CD4-positive, CD25-positive, alpha-beta regulatory T cell (primary cell): Measurements from ENCODE around the gene GPC5. TPM values are rescaled to one million over a fixed set of nuclear protein-coding genes. Genes with fewer than 3 reads are reported as not detected.

Experiments used
- ATAC-seq, 2 donors: fragments of 150-1000 bp; cut with Tn5 transposase; one replicate each; pipeline ENCODE4 v1.10.0; 2021; ENCODE audit warnings: low read depth in 2 of 2, moderate number of reproducible peaks in 2 of 2, moderate library complexity in 1 of 2
- DNase-seq, 3 donors: peaks; one replicate each; pipeline versions ENCODE4 v3.0.0 to v3.0.0-alpha.2; 2012 to 2022; ENCODE audit warnings: mixed read lengths in 1 of 3
- H3K27ac ChIP-seq: one replicate; pipeline ENCODE4 v1.7.0; 2013; ENCODE audit warnings: mild to moderate bottlenecking, low read length; ENCODE audit not compliant: insufficient read depth, poor library complexity, severe bottlenecking
- H3K27me3 ChIP-seq: one replicate; pipeline ENCODE4 v1.7.0; 2013; ENCODE audit warnings: low read length; ENCODE audit not compliant: control insufficient read depth, insufficient read depth
- H3K36me3 ChIP-seq: one replicate; pipeline ENCODE4 v1.7.0; 2013; ENCODE audit warnings: mild to moderate bottlenecking, low read length, moderate library complexity; ENCODE audit not compliant: control insufficient read depth, insufficient read depth
- H3K4me1 ChIP-seq: 2 replicates; pipeline ENCODE4 v1.7.0; 2013; ENCODE audit warnings: mild to moderate bottlenecking, low read length; ENCODE audit not compliant: insufficient read depth, control insufficient read depth, poor library complexity, severe bottlenecking
- H3K4me3 ChIP-seq: one replicate; pipeline ENCODE4 v1.7.0; 2013; ENCODE audit warnings: low read depth, mild to moderate bottlenecking, low read length, moderate library complexity
- H3K9me3 ChIP-seq, 2 experiments: 1 replicate in 1 of 2; 2 replicates in 1 of 2; pipeline ENCODE4 v1.7.0; 2013; ENCODE audit warnings: low read length in 2 of 2, mild to moderate bottlenecking in 1 of 2, moderate library complexity in 1 of 2; ENCODE audit not compliant: control insufficient read depth in 2 of 2
- H3K27ac Mint-ChIP-seq, 3 donors: one replicate each; pipeline ENCODE4 v1.8.0; 2020 to 2022; ENCODE audit warnings: mild to moderate bottlenecking in 3 of 3, mixed read lengths in 3 of 3, moderate library complexity in 2 of 3
- H3K27me3 Mint-ChIP-seq: one replicate; pipeline ENCODE4 v1.8.0; 2022; ENCODE audit warnings: mild to moderate bottlenecking, mixed read lengths
- H3K36me3 Mint-ChIP-seq: one replicate; pipeline ENCODE4 v1.8.0; 2020; ENCODE audit warnings: mixed read lengths
- H3K4me1 Mint-ChIP-seq, 4 donors: one replicate each; pipeline ENCODE4 v1.8.0; 2020 to 2022; ENCODE audit warnings: mixed read lengths in 4 of 4, mild to moderate bottlenecking in 1 of 4
- H3K4me3 Mint-ChIP-seq, 4 donors: one replicate each; pipeline ENCODE4 v1.8.0; 2020 to 2022; ENCODE audit warnings: mild to moderate bottlenecking in 4 of 4, mixed read lengths in 4 of 4, moderate library complexity in 3 of 4
- H3K9me3 Mint-ChIP-seq, 7 donors: one replicate each; pipeline ENCODE4 v1.8.0; 2020 to 2022; ENCODE audit warnings: mixed read lengths in 7 of 7, mild to moderate bottlenecking in 3 of 7, moderate library complexity in 2 of 7
- polyA plus RNA-seq, 4 donors: library from polyadenylated mRNA; unstranded; fragments of 300-500 nt; fragmentation: Illumina TruSeq; gene quantifications; one replicate each; pipeline ENCODE4 v1.2.3, GENCODE V29; 2021
- total RNA-seq: library from RNA; stranded (reverse); gene quantifications from one replicate; pipeline ENCODE4 v1.2.3, GENCODE V29; 2022

Gene GPC5
- total and polyA plus RNA-seq, 5 donors from 2014 or later: 0.29 to 0.81 (median 0.59) TPM; not detected in 2

DNA sequence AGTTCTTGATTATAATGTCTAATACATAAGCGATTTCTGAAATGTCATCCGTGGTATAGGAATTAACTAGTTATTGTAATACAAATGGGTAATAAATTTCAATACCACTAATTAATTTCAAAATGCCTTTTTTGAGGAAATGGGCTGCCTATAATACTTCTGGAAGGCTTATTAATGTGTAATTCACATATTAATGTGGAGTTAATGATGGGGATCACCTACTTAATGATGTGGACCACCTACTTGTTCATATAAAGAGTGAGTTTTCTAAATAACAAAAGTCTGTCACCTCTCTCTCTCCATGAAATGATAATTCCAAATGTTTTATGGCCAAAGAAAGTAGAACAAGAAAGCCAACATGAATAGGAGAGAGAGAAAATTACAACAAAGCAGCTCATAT lies 914.4 kb downstream of the GPC5 start:
- no peak overlapping the region for H3K27ac Mint-ChIP-seq
- H3K4me3 Mint-ChIP-seq: no peak overlapping the region
- Histone ChIP-seq H3K4me3 (no peak overlapping the region), H3K36me3 (no peaks in the 10 kb centered on the region), H3K27me3 (no peaks in the 10 kb centered on the region), H3K4me1 (no peaks in the 10 kb centered on the region), H3K9me3 (peaks cover 0 to 5% of the 10 kb centered on the region in 2 experiments), H3K27ac (no peak overlapping the region)
- peaks cover 2 to 18% (median 5%) of the 10 kb centered on the region in 7 donors for H3K9me3 Mint-ChIP-seq
- H3K27me3 Mint-ChIP-seq: no peaks in the 10 kb centered on the region
- H3K4me1 Mint-ChIP-seq: no peaks in the 10 kb centered on the region
- DNase-seq: no peak
- ATAC-seq: no peak
- peaks cover 3% of the 10 kb centered on the region for H3K36me3 Mint-ChIP-seq

DNA sequence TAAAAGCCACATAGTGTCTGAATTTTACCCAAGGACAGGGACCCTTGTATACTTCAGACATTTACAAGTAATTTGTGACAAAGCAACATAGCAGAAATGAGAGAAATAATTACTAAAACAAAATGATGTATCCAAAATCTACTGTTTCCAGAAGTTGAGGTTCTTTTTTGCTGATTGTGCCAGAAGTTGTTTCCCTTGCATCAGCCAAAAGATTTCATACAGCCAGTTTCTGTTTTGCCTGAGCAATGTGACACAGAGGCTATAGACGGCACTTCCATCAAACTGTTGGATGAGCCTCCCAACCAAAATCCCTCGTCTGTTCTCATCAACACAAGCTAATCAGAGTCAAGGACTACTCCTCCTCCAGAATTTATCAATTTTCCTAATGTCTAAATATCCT lies 915.0 kb downstream of the GPC5 start:
- Histone ChIP-seq H3K4me1 (no peaks in the 10 kb centered on the region), H3K36me3 (no peaks in the 10 kb centered on the region), H3K27me3 (no peaks in the 10 kb centered on the region), H3K27ac (no peak overlapping the region), H3K9me3 (peaks cover 0 to 5% of the 10 kb centered on the region in 2 experiments), H3K4me3 (no peak overlapping the region)
- ATAC-seq: no peak
- no peaks in the 10 kb centered on the region for H3K4me1 Mint-ChIP-seq
- no peak overlapping the region for H3K27ac Mint-ChIP-seq
- peaks cover 3% of the 10 kb centered on the region for H3K36me3 Mint-ChIP-seq
- no peak for DNase-seq
- peaks cover 2 to 18% (median 5%) of the 10 kb centered on the region in 7 donors for H3K9me3 Mint-ChIP-seq
- no peaks in the 10 kb centered on the region for H3K27me3 Mint-ChIP-seq
- H3K4me3 Mint-ChIP-seq: no peak overlapping the region

DNA sequence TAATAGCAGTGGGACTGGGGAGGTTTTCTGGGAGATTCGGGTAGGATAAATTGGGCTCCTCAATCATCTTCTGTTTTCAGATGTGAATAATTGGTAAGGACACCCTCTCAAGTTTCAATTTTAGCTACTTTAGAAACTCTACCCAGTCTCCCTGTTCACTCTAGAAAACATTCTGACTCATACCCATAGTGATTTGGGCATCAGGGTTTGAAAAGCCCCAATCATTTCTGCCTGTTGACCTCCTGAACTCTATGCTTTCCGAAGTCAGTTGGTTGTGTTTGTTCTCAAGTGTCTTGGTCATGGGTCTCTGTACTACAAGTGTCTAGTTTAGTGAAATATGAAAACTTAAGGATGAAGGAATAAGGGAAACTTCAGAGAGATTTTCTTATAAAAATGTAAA lies 916.8 kb downstream of the GPC5 start:
- no peak for DNase-seq
- Histone ChIP-seq H3K4me3 (no peak overlapping the region), H3K36me3 (no peaks in the 10 kb centered on the region), H3K27me3 (no peaks in the 10 kb centered on the region), H3K4me1 (no peaks in the 10 kb centered on the region), H3K9me3 (peaks cover 0 to 5% of the 10 kb centered on the region in 2 experiments), H3K27ac (no peak overlapping the region)
- H3K27me3 Mint-ChIP-seq: no peaks in the 10 kb centered on the region
- no peak overlapping the region for H3K4me3 Mint-ChIP-seq
- ATAC-seq: no peak
- no peaks in the 10 kb centered on the region for H3K4me1 Mint-ChIP-seq
- H3K36me3 Mint-ChIP-seq: peaks cover 3% of the 10 kb centered on the region
- H3K9me3 Mint-ChIP-seq: peaks cover 2 to 15% (median 6%) of the 10 kb centered on the region in 7 donors
- H3K27ac Mint-ChIP-seq: no peak overlapping the region

DNA sequence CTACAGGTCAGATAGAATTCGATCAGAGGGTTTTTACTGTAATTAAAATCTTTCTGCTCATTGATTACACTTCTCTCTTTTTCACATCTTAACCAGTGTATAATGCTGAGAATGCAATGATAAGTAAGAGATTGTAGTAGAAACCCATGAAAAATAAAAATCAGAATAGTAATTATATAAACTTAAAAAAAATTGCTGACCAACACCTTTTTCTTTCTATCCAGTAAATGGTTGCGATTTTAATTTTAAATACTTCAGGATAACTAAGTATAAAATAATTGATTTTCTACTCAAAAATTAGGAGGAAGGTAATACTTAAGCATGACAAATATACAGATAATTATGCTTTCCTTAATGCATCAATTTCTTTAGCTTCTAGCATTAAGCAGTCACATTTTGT lies 917.6 kb downstream of the GPC5 start:
- H3K27ac Mint-ChIP-seq: no peak overlapping the region
- ATAC-seq (no peak), DNase-seq (no peak)
- H3K27me3 ChIP-seq: no peaks in the 10 kb centered on the region
- no peak overlapping the region for H3K4me3 ChIP-seq
- H3K27ac ChIP-seq: no peak overlapping the region
- no peaks in the 10 kb centered on the region for H3K27me3 Mint-ChIP-seq
- H3K9me3 Mint-ChIP-seq: peaks cover 2 to 14% (median 6%) of the 10 kb centered on the region in 7 donors
- H3K36me3 ChIP-seq: no peaks in the 10 kb centered on the region
- H3K36me3 Mint-ChIP-seq: peaks cover 3% of the 10 kb centered on the region
- peaks cover 0 to 5% of the 10 kb centered on the region in 2 experiments for H3K9me3 ChIP-seq
- no peak overlapping the region for H3K4me3 Mint-ChIP-seq
- H3K4me1 ChIP-seq: no peaks in the 10 kb centered on the region
- H3K4me1 Mint-ChIP-seq: no peaks in the 10 kb centered on the region

DNA sequence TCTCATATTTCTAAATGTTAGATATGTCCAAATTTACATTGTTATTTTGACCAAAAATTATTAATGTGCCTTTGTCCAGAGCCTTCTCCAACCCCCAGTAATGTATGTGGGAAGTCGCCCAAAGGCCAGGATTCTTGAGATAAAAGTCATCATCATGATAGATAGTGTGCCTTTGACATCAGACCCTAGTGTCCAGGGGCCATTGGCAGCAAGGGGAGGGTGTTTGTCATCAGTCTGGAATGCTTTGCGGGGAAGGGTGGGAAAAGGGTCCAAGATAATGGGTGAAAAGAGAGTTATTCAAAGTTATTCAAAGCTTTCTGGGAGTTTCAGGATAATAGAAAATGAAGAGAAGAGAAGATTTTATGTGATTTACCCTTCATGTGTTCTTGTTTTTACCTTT lies 918.6 kb downstream of the GPC5 start:
- H3K9me3 ChIP-seq: peaks cover 0 to 5% of the 10 kb centered on the region in 2 experiments
- H3K27ac Mint-ChIP-seq: no peak overlapping the region
- H3K27me3 ChIP-seq: no peaks in the 10 kb centered on the region
- DNase-seq (no peak), ATAC-seq (no peak)
- peaks cover 3% of the 10 kb centered on the region for H3K36me3 Mint-ChIP-seq
- no peaks in the 10 kb centered on the region for H3K36me3 ChIP-seq
- no peak overlapping the region for H3K4me3 Mint-ChIP-seq
- H3K27me3 Mint-ChIP-seq: no peaks in the 10 kb centered on the region
- H3K27ac ChIP-seq: no peak overlapping the region
- H3K4me3 ChIP-seq: no peak overlapping the region
- H3K4me1 ChIP-seq: no peaks in the 10 kb centered on the region
- no peaks in the 10 kb centered on the region for H3K4me1 Mint-ChIP-seq
- peaks cover 2 to 14% (median 4%) of the 10 kb centered on the region in 7 donors for H3K9me3 Mint-ChIP-seq

DNA sequence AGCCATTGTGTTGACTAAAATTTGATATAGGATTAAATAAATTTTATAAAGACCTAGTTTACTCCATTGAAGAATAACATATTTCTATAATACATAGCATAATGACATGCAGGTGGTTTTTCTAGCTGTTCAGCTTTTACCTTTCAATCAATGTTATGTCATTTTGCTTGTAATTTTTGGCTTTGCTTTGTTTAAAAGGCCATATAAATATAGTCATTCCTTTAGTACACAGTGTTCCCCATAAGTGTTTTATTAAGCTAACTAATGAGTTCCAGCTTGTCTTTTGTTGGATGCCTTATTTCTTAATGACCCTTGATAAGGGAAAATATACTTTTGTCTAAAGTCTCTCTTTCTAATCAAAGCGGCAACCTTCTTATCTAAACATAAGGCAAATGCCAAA lies 921.9 kb downstream of the GPC5 start:
- H3K27ac ChIP-seq: no peak overlapping the region
- H3K4me3 Mint-ChIP-seq: no peak overlapping the region

DNA sequence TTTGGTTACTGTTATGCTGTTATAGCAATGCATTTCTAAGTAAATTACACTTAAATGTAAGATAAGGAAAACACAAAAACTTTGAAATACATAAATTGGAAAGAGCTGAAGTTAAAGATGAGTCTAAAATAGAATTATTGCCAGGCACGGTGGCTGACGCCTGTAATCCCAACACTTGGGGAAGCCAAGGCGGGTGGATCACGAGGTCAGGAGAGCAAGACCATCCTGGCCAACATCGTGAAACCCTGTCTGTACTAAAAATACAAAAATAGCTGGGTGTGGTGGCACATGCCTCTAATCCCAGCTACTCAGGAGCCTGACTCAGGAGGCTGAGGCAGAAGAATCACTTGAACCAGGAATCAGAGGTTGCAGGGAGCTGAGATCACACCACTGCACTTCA lies 922.8 kb downstream of the GPC5 start:
- H3K27me3 ChIP-seq: no peaks in the 10 kb centered on the region
- Mint-ChIP-seq H3K9me3 (peaks cover 0 to 5% (median 4%) of the 10 kb centered on the region in 7 donors), H3K4me3 (no peak overlapping the region), H3K27ac (no peak overlapping the region), H3K36me3 (no peaks in the 10 kb centered on the region), H3K4me1 (no peaks in the 10 kb centered on the region), H3K27me3 (no peaks in the 10 kb centered on the region)
- no peak overlapping the region for H3K4me3 ChIP-seq
- H3K27ac ChIP-seq: no peak overlapping the region
- no peak for DNase-seq
- H3K36me3 ChIP-seq: no peaks in the 10 kb centered on the region
- H3K4me1 ChIP-seq: no peaks in the 10 kb centered on the region
- ATAC-seq: no peak
- no peaks in the 10 kb centered on the region for H3K9me3 ChIP-seq

More for the DNA sequence above, 921.9 kb downstream of the GPC5 start:
- H3K27ac Mint-ChIP-seq: no peak overlapping the region
- no peaks in the 10 kb centered on the region for H3K9me3 ChIP-seq
- H3K27me3 ChIP-seq: no peaks in the 10 kb centered on the region
- H3K36me3 Mint-ChIP-seq: no peaks in the 10 kb centered on the region
- H3K27me3 Mint-ChIP-seq: no peaks in the 10 kb centered on the region
- H3K4me1 Mint-ChIP-seq: no peaks in the 10 kb centered on the region
- H3K4me1 ChIP-seq: no peaks in the 10 kb centered on the region
- no peak for ATAC-seq
- H3K9me3 Mint-ChIP-seq: peaks cover 0 to 7% (median 4%) of the 10 kb centered on the region in 7 donors
- no peaks in the 10 kb centered on the region for H3K36me3 ChIP-seq
- no peak for DNase-seq
- no peak overlapping the region for H3K4me3 ChIP-seq

DNA sequence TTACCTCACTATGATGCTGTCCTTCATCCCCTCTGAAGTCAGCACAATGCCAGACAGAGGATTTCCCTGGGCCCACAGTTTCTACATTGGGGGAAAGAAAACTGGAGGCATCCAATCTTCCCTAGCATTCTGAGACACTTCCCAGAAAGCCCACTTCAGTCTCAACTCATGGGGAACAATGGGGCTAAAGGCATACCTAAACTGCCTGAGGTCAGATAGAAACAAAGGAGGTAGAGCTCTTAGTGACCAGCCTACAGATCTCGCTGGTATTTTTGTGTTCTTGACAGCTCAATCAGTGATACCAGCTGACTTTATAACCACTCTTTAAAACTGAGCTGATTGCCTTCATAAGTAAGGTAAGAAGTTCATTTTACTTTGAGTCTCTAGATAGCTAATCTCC lies 947.2 kb downstream of the GPC5 start:
- no peak overlapping the region for H3K4me3 ChIP-seq
- H3K27me3 Mint-ChIP-seq: no peaks in the 10 kb centered on the region
- no peaks in the 10 kb centered on the region for H3K36me3 Mint-ChIP-seq
- H3K4me3 Mint-ChIP-seq: no peak overlapping the region
- H3K9me3 Mint-ChIP-seq: peaks cover 2 to 19% (median 8%) of the 10 kb centered on the region in 7 donors
- no peaks in the 10 kb centered on the region for H3K27me3 ChIP-seq
- DNase-seq (no peak), ATAC-seq (no peak)
- H3K36me3 ChIP-seq: no peaks in the 10 kb centered on the region
- H3K27ac ChIP-seq: no peak overlapping the region
- no peaks in the 10 kb centered on the region for H3K9me3 ChIP-seq
- no peaks in the 10 kb centered on the region for H3K4me1 ChIP-seq
- H3K4me1 Mint-ChIP-seq: no peaks in the 10 kb centered on the region
- H3K27ac Mint-ChIP-seq: no peak overlapping the region
